ENCODE results near the gene ACAD8. TPM values are rescaled to one million over a fixed set of nuclear protein-coding genes. Genes with fewer than 3 reads are reported as not detected.

The ACAD8 gene
- total and polyA plus RNA-seq, 10 of the 15 experiments (the other 5 are each of a cell fraction or from before 2014, with no cell fraction given), result 9.9 to 34.8 (median 22.2) TPM

GRCh38 chr11:134207538-134208239 is 45.7 kb upstream of the ACAD8 start (continued):
- TF ChIP-seq, protein P1, sequence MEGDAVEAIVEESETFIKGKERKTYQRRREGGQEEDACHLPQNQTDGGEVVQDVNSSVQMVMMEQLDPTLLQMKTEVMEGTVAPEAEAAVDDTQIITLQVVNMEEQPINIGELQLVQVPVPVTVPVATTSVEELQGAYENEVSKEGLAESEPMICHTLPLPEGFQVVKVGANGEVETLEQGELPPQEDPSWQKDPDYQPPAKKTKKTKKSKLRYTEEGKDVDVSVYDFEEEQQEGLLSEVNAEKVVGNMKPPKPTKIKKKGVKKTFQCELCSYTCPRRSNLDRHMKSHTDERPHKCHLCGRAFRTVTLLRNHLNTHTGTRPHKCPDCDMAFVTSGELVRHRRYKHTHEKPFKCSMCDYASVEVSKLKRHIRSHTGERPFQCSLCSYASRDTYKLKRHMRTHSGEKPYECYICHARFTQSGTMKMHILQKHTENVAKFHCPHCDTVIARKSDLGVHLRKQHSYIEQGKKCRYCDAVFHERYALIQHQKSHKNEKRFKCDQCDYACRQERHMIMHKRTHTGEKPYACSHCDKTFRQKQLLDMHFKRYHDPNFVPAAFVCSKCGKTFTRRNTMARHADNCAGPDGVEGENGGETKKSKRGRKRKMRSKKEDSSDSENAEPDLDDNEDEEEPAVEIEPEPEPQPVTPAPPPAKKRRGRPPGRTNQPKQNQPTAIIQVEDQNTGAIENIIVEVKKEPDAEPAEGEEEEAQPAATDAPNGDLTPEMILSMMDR (IDR thresholded peaks at IDR 0.05 in 2 of 3, conservative IDR thresholded peaks at IDR 0.05 in 1 of 3; ENCODE audit: control insufficient read depth in 2 of 3, extremely low read depth in 1 of 3, insufficient read depth in 1 of 3, low read depth in 3 of 3, low read length in 3 of 3), result peak; percentile 25 to 50 (median 50); a peak in 5 of 6 replicates
- TF ChIP-seq WRNIP1 (IDR thresholded peaks at IDR 0.05; ENCODE audit: borderline replicate concordance, low read depth, low read length) (no peak), MXI1 (IDR thresholded peaks at IDR 0.05; ENCODE audit: low read depth, low read length) (no peak), FOXK2 (IDR thresholded peaks at IDR 0.05) (no peak)

- H3K4me3 ChIP-seq, result no peak overlapping the region
- H3K9me3 ChIP-seq (replicated peaks; ENCODE audit: control insufficient read depth, insufficient read depth, low read length), result no peaks in the 10 kb centered on the region
- H3K9ac ChIP-seq (ENCODE audit: control insufficient read depth, insufficient read depth, low read length), result no peak overlapping the region
- ChIA-PET SMC1A (ENCODE audit: uncharacterized antibody, unreplicated experiment) (no interaction called here), RAD21 (ENCODE audit: unreplicated experiment) (no interaction called here), POLR2A (no interaction called here), CTCF (no interaction called here)
- 89% methylated on average over 7 of the region's 7 CpGs for WGBS (ENCODE audit: insufficient coverage, insufficient replicate concordance, low lambda C conversion rate, missing lambda C conversion rate)
- no peak for TF ChIP-seq MTA2 (IDR thresholded peaks at IDR 0.05; ENCODE audit: low read depth)
- H4K20me1 ChIP-seq (ENCODE audit: control insufficient read depth, insufficient read depth), result no peaks in the 10 kb centered on the region
- no TSS peak for BruUV-seq (replicated peaks)
- intact Hi-C loops (cut with micrococcal nuclease; ENCODE audit: unreplicated experiment) (no loop called here), in situ Hi-C loops (cut with MboI) (no loop called here)
- H3K4me1 ChIP-seq (ENCODE audit: control insufficient read depth, insufficient read depth, low read length), result 0 out of 2 replicates have a peak, but pooled peaks cover 5% of the 10 kb centered on the region
- no peaks in the 10 kb centered on the region for H3K27me3 ChIP-seq (replicated peaks in 1 of 2; ENCODE audit: control insufficient read depth in 2 of 2, insufficient read depth in 2 of 2, low read length in 1 of 2)
- no peak overlapping the region for H3K27ac ChIP-seq (ENCODE audit: control insufficient read depth, insufficient read depth)
- H3K4me2 ChIP-seq (ENCODE audit: control insufficient read depth, insufficient read depth), result peak overlapping the region; percentile 35; the same call in 1 of the 2 replicates
- H3K36me3 ChIP-seq (ENCODE audit: control insufficient read depth in 2 of 2, insufficient read depth in 2 of 2, low read length in 1 of 2), result peaks cover 1 to 10% of the 10 kb centered on the region in 2 experiments; a peak in 3 of 4 replicates
- peak; percentile 62 for ATAC-seq
- H3K79me2 ChIP-seq (ENCODE audit: control insufficient read depth, insufficient read depth, low read length), result peaks cover 12% of the 10 kb centered on the region
- no peak overlapping the region for H2AFZ ChIP-seq (ENCODE audit: control insufficient read depth, low read depth, low read length)
- no peak for FAIRE-seq
- DNase-seq (ENCODE audit: low read depth, low spot score), result no peak
Measured at GRCh38 chr11:134215836-134216235, 37.5 kb upstream of the ACAD8 start.

Data from GM12878 (cell line).